ENCODE measurements around the gene SMAD6.

The SMAD6 gene

DNA sequence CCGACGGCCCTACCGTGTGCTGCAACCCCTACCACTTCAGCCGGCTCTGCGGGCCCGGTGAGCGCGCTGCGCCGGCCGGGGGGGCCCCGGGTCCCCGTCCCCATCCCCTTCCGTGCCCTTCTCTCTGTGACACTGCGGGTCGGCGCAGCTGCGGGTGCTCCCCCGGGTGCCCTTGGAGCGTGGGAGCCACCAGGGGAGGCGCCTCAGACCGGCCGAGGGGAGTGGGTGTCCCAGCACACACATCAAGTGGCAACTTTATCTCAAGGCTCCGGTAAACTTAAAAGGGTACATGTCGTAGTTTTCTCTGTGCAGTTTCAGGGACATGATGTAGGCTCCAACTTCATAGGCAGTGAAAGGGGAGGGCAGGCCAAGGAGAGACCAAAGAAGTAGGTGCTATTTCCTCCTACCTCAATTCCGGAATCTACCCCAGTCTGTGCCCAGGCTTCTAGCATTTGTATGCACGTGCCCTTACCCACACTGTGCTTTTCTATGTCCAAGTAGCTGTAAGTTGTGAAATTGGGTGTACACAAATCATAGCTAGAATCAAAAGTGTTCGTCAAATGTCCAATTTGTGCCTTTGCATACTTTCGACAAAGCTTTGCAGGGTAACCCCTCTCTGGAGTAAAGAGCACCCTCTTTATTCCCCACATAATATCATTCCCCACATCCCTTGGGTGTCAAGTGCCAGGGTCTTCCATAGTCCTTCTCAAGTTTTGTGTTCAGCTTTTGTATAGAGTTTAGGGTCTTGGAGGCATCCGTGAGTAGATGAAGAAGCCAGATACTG lies 2.2 kb downstream of the SMAD6 start:
- Mint-ChIP-seq H3K9me3 (no peaks in the 10 kb centered on the region), H3K27ac (no peak overlapping the region), H3K36me3 (ENCODE audit: low read depth) (peaks cover 18% of the 10 kb centered on the region), H3K27me3 (ENCODE audit: low read depth, poor library complexity) (peaks cover 2% of the 10 kb centered on the region), H3K4me3 (peak overlapping the region; percentile 95), H3K4me1 (peaks cover 56% of the 10 kb centered on the region)
- TF ChIP-seq, protein P1, sequence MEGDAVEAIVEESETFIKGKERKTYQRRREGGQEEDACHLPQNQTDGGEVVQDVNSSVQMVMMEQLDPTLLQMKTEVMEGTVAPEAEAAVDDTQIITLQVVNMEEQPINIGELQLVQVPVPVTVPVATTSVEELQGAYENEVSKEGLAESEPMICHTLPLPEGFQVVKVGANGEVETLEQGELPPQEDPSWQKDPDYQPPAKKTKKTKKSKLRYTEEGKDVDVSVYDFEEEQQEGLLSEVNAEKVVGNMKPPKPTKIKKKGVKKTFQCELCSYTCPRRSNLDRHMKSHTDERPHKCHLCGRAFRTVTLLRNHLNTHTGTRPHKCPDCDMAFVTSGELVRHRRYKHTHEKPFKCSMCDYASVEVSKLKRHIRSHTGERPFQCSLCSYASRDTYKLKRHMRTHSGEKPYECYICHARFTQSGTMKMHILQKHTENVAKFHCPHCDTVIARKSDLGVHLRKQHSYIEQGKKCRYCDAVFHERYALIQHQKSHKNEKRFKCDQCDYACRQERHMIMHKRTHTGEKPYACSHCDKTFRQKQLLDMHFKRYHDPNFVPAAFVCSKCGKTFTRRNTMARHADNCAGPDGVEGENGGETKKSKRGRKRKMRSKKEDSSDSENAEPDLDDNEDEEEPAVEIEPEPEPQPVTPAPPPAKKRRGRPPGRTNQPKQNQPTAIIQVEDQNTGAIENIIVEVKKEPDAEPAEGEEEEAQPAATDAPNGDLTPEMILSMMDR (IDR thresholded peaks at IDR 0.05), result no peak
- DNase-seq, result no peak

DNA sequence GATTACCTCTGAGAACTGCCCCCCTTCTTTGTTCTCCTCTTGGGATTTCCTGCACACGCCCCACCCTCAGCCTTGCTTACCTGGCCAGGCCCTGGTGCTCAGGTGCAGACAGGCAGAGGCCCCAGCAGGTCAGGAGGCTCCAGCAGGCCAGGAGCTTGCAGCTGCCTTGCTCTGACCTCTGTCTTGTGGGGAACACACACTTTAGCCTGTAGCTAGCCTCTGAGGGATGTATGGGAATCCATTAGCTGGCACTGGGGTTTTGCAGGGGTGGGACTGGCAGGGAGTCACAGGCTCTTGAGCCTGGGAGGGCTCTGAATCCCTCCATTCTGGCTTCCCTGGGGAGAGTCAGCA lies 2.7 kb downstream of the SMAD6 start:
- no peak overlapping the region for H3K27ac Mint-ChIP-seq

DNA sequence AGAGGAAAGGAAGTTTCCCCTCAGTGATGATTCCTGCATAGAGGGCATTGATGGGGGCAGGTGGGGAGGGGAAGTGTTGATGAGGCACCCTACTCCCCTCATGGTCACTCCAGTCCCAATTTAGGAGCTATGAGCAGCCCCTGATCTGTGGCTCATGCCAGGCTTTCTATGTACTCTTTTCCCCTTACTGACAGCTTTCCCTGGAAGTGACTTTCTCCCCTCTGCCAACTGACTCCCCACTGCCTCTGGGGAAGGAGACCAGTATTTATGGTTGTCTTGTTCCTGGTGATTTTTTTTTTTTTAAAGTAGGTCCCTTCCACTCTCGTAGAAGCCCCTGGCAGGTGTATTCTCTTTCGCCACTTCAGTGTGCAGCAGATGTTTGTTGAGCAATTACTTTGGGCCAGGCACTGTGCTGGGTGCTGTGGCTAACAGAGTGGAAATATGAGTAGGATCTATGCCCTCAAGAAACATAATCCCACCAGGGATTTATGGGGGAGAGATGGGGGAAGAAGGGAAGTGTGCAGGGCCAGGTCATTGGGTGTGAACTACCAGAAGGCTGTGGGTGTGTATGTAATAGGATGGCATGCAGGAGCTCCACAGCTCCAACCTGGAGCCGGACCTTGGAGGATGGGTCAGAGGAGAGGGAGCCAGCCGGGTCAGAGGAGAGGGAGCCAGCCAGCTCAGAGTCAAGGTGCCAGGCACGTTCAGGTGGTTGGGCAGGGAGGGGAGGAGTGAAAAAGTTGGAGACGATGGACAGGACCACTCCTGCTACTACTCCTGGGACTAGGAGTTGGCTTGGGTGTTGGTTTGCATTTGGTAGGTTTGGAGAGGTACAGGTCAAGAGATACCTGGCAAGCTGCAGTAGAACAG lies 3.5 kb downstream of the SMAD6 start:
- H3K36me3 Mint-ChIP-seq (ENCODE audit: low read depth), result peaks cover 25% of the 10 kb centered on the region
- DNase-seq, result no peak
- peaks cover 2% of the 10 kb centered on the region for H3K27me3 Mint-ChIP-seq (ENCODE audit: low read depth, poor library complexity)
- H3K4me1 Mint-ChIP-seq, result peaks cover 64% of the 10 kb centered on the region
- H3K27ac Mint-ChIP-seq, result peak overlapping the region; percentile 62
- TF ChIP-seq, protein P1 (IDR thresholded peaks at IDR 0.05), result no peak
- H3K4me3 Mint-ChIP-seq, result peak overlapping the region; percentile 95
- H3K9me3 Mint-ChIP-seq, result no peaks in the 10 kb centered on the region

More for the DNA sequence above, 2.7 kb downstream of the SMAD6 start:
- Mint-ChIP-seq H3K4me3 (peak overlapping the region; percentile 95), H3K36me3 (ENCODE audit: low read depth) (peaks cover 23% of the 10 kb centered on the region), H3K27me3 (ENCODE audit: low read depth, poor library complexity) (peaks cover 2% of the 10 kb centered on the region), H3K4me1 (peaks cover 59% of the 10 kb centered on the region), H3K9me3 (no peaks in the 10 kb centered on the region)
- no peak for DNase-seq
- TF ChIP-seq, protein P1 (IDR thresholded peaks at IDR 0.05), result no peak

DNA sequence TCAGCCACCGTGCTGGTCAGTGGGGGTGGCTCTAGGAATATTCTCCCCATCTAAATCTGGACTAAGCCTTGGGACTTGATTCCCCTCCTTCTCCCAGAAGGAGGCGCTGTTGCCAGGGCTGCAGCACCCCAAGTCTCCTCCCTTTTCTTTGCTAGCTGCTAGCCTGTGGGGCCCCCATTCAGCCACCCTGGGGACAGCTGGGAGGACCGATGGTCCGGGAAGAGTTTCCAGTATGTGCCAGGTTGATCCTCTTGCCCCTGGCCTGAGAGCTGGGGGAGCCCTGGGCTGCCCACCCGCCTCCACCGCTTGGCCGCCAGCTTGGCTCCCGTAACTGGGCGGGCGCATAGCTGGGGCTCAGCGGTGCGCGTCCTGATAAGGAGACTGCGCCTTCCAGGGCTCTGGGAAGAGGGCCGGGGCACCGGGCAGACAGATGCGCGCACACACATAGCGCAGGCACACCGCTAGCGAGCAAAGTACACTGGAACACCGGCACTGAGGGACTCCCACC lies 4.2 kb downstream of the SMAD6 start:
- Mint-ChIP-seq H3K27ac (peak overlapping the region; percentile 91), H3K27me3 (ENCODE audit: low read depth, poor library complexity) (peaks cover 2% of the 10 kb centered on the region), H3K36me3 (ENCODE audit: low read depth) (peaks cover 25% of the 10 kb centered on the region), H3K4me1 (peaks cover 66% of the 10 kb centered on the region), H3K4me3 (peak overlapping the region; percentile 95), H3K9me3 (no peaks in the 10 kb centered on the region)
- TF ChIP-seq, protein P1 (IDR thresholded peaks at IDR 0.05), result peak; percentile 34
- peak; percentile 65 for DNase-seq

DNA sequence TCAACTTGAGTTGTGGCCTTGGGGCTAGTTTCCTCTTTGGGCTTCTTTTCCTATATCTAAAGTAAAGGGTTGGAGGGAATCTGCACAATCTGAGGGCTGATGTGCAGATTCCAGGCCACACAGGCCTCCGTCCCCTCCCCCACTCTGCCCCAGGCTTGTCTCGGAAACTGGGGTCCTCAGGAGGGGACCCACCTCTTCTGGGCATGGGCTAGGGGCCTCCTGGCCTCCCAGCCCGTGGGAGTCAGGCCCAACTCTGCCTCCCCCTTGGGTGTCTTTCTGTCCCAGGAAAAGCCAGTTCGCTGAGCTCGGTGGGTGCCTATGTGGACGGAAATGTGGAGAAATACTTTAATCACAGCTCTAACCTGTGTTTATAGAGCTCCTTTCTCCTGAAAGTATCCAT lies 4.8 kb downstream of the SMAD6 start:
- TF ChIP-seq, protein P1 (IDR thresholded peaks at IDR 0.05), result no peak
- H3K27me3 Mint-ChIP-seq (ENCODE audit: low read depth, poor library complexity), result peaks cover 2% of the 10 kb centered on the region
- peaks cover 25% of the 10 kb centered on the region for H3K36me3 Mint-ChIP-seq (ENCODE audit: low read depth)
- H3K4me1 Mint-ChIP-seq, result peaks cover 71% of the 10 kb centered on the region
- peak overlapping the region; percentile 69 for H3K4me3 Mint-ChIP-seq
- H3K9me3 Mint-ChIP-seq, result no peaks in the 10 kb centered on the region
- peak overlapping the region; percentile 91 for H3K27ac Mint-ChIP-seq
- no peak for DNase-seq
